ENCODE measurements around the gene KRTAP1-1.

- TF ChIP-seq CTCF (IDR thresholded peaks at IDR 0.05; ENCODE audit: low read depth, low read length, poor library complexity, severe bottlenecking) = no peak
- no peak for TF ChIP-seq EZH2phosphoT487 (IDR thresholded peaks at IDR 0.05; ENCODE audit: borderline replicate concordance, low read length)
Measured at GRCh38 chr17:41029633-41030245, 11.5 kb downstream of the KRTAP1-1 start, which contains the start of gene KRTAP1-4.
